HepG2 (cell line): ENCODE measurements around the gene INTS1. TPM values are rescaled to one million over a fixed set of nuclear protein-coding genes. Genes with fewer than 3 reads are reported as not detected.

Source experiments
- ADNP ChIP-seq: sonication (generic); formaldehyde crosslinking; IDR thresholded peaks from 2 replicates; pipeline ENCODE4 v1.4.0; 2020; ENCODE audit warnings: missing genetic modification reagents
- CCDC6 ChIP-seq: sonication (generic); formaldehyde crosslinking; IDR thresholded peaks from 2 replicates; pipeline ENCODE4 v1.8.1; 2022; ENCODE audit warnings: mild to moderate bottlenecking, missing genetic modification reagents, moderate library complexity
- DNMT3B ChIP-seq: conservative IDR thresholded peaks from 2 replicates; pipeline ENCODE4 v1.6.1; 2016; ENCODE audit warnings: missing biosample characterization, control low read depth
- FOXA1 ChIP-seq, 2 experiments: fragments of 450-650 bp in 1 of 2; sonication (generic) in 1 of 2; formaldehyde crosslinking in 1 of 2; IDR thresholded peaks; 2 replicates each; pipeline versions ENCODE4 v1.4.0 to v1.6.1; 2016 to 2020; ENCODE audit warnings: missing genetic modification reagents in 1 of 2
- MAFK ChIP-seq, 2 experiments: IDR thresholded peaks in 1 of 2; conservative IDR thresholded peaks in 1 of 2; 2 replicates each; pipeline ENCODE4 v1.6.1; 2011; ENCODE audit warnings: improper control_type of control experiment in 2 of 2, low read length in 2 of 2
- PAX8 ChIP-seq: sonication (generic); formaldehyde crosslinking; IDR thresholded peaks from 2 replicates; pipeline ENCODE4 v1.8.0; 2022; ENCODE audit warnings: mild to moderate bottlenecking, missing genetic modification reagents, borderline replicate concordance
- SALL2 ChIP-seq: sonication (generic); formaldehyde crosslinking; IDR thresholded peaks from 2 replicates; pipeline ENCODE4 v1.8.1; 2023; ENCODE audit warnings: mild to moderate bottlenecking, missing genetic modification reagents, inconsistent platforms
- SP4 ChIP-seq: sonication (generic); formaldehyde crosslinking; IDR thresholded peaks from 2 replicates; pipeline ENCODE4 v1.8.1; 2023; ENCODE audit warnings: mild to moderate bottlenecking, missing genetic modification reagents
- XRCC5 ChIP-seq: fragments of 200-400 bp; formaldehyde crosslinking; optimal IDR thresholded peaks from 2 replicates; pipeline ENCODE3; 2017; ENCODE audit warnings: mild to moderate bottlenecking, low read length
- ZFP1 ChIP-seq: IDR thresholded peaks from 2 replicates; pipeline ENCODE4 v1.6.1; 2016
- ZNF256 ChIP-seq: sonication (generic); formaldehyde crosslinking; conservative IDR thresholded peaks from 2 replicates; pipeline ENCODE4 v1.4.0; 2020; ENCODE audit warnings: missing genetic modification reagents
- ZNF382 ChIP-seq: sonication (generic); formaldehyde crosslinking; IDR thresholded peaks from 2 replicates; pipeline ENCODE4 v1.5.0; 2020; ENCODE audit warnings: missing genetic modification reagents, mild to moderate bottlenecking, borderline replicate concordance
- ZNF446 ChIP-seq: sonication (generic); formaldehyde crosslinking; IDR thresholded peaks from 2 replicates; pipeline ENCODE4 v1.5.0; 2020; ENCODE audit warnings: mild to moderate bottlenecking, missing genetic modification reagents
- ZNF569 ChIP-seq: sonication (generic); formaldehyde crosslinking; IDR thresholded peaks from 2 replicates; pipeline ENCODE4 v1.5.0; 2020; ENCODE audit warnings: mild to moderate bottlenecking, missing genetic modification reagents, moderate library complexity, borderline replicate concordance
- polyA plus RNA-seq, 8 experiments: library from polyadenylated mRNA; depleted of rRNA in 3 of 8; stranded (reverse) in 7 of 8; unstranded in 1 of 8; fragments of >200 nt; fragmentation: Illumina TruSeq in 4 of 8; extraction: Trizol in 4 of 8; gene quantifications; 2 replicates each; pipeline versions ENCODE4 v1.2.1 to v1.2.3, GENCODE V29; 2011 to 2016; ENCODE audit warnings: low read depth in 4 of 8, missing spikeins in 1 of 8, mixed read lengths in 1 of 8; ENCODE audit not compliant: insufficient read depth in 1 of 8
- total RNA-seq, 5 experiments: library from RNA; depleted of rRNA; stranded (reverse); fragments of >200 nt; fragmentation: Illumina TruSeq; extraction: Trizol; gene quantifications; 2 replicates each; pipeline ENCODE4 v1.2.3, GENCODE V29; 2016; ENCODE audit warnings: low read depth in 1 of 5
- TF ChIP-seq, protein P1 (sequence below): sonication (generic); formaldehyde crosslinking; IDR thresholded peaks from 2 replicates; pipeline ENCODE4 v1.8.1; 2023; ENCODE audit warnings: mild to moderate bottlenecking, missing genetic modification reagents
- TF ChIP-seq, protein P2 (sequence below): sonication (generic); formaldehyde crosslinking; IDR thresholded peaks from 2 replicates; pipeline ENCODE4 v1.4.0; 2020; ENCODE audit warnings: missing genetic modification reagents, borderline replicate concordance
- TF ChIP-seq, protein P3 (sequence below): sonication (generic); formaldehyde crosslinking; IDR thresholded peaks from 2 replicates; pipeline ENCODE4 v1.4.0; 2020; ENCODE audit warnings: low read depth, mild to moderate bottlenecking, missing genetic modification reagents
- TF ChIP-seq, protein P4 (sequence below): sonication (generic); formaldehyde crosslinking; IDR thresholded peaks from one replicate; pipeline ENCODE4 v1.5.1; 2020; ENCODE audit warnings: mild to moderate bottlenecking, missing genetic modification reagents; ENCODE audit errors: not compliant biosample characterization

Gene INTS1
- total and polyA plus RNA-seq, 2 of the 13 experiments (the other 11 are each of a cell fraction or from before 2014, with no cell fraction given) = 13.7 to 29.0 TPM

DNA sequence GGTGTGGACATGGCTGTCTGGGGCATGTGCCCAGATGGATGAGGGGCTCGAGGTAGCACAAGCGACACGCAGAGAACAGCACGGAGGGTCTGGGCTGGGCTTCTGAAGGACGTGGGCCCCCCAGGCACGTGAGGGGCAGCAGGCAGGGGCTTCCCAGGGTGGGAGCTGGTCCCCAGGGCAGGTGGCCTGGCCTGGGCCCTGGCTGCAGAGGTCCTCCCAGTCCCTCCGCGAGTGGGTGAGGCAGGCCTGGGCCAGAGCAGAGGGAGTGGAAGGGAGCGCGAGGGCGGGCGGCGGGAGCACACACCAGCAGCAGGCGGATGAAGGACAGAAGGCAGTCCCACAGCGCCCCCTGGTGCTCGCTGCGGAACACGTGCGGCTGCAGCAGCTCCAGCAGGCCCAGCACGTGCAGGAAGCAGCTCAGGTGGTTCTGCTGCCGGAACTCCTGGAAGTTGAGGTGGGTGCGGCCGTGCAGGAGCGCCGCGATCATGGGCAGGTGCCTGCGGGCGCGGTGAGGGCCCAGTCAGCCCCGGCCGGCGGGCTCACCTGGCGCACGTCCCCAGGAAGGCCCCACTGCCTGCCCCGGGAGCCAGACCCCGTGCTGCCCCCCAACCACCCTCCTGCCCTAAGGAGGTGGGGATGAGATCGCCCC is 30.2 kb downstream of the INTS1 start (continued):
- no peak for TF ChIP-seq ZNF382 (CRISPR knock-in tag)
- TF ChIP-seq MAFK (conservative IDR thresholded peaks at IDR 0.05 in 1 of 2, IDR thresholded peaks at IDR 0.05 in 1 of 2; ENCODE audit: low read length in 2 of 2) = no peak
- TF ChIP-seq ZFP1 (CRISPR knock-in tag) = no peak
- TF ChIP-seq, protein P1, sequence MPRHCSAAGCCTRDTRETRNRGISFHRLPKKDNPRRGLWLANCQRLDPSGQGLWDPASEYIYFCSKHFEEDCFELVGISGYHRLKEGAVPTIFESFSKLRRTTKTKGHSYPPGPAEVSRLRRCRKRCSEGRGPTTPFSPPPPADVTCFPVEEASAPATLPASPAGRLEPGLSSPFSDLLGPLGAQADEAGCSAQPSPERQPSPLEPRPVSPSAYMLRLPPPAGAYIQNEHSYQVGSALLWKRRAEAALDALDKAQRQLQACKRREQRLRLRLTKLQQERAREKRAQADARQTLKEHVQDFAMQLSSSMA (CRISPR knock-in tag) = no peak
- 0 out of 2 replicates have a peak, but pooled peaks have one; percentile 39 for TF ChIP-seq ZNF446
- no peak for TF ChIP-seq DNMT3B (CRISPR knock-in tag)
- TF ChIP-seq ZNF569 (CRISPR knock-in tag) = no peak
- TF ChIP-seq, protein P2, sequence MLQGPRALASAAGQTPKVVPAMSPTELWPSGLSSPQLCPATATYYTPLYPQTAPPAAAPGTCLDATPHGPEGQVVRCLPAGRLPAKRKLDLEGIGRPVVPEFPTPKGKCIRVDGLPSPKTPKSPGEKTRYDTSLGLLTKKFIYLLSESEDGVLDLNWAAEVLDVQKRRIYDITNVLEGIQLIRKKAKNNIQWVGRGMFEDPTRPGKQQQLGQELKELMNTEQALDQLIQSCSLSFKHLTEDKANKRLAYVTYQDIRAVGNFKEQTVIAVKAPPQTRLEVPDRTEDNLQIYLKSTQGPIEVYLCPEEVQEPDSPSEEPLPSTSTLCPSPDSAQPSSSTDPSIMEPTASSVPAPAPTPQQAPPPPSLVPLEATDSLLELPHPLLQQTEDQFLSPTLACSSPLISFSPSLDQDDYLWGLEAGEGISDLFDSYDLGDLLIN (CRISPR knock-in tag) = no peak; the same call in 1 of the 2 replicates
- no peak for TF ChIP-seq FOXA1 (IDR thresholded peaks at IDR 0.05)
- no peak for TF ChIP-seq FOXA1 (CRISPR knock-in tag; IDR thresholded peaks at IDR 0.05)
- TF ChIP-seq, protein P3, sequence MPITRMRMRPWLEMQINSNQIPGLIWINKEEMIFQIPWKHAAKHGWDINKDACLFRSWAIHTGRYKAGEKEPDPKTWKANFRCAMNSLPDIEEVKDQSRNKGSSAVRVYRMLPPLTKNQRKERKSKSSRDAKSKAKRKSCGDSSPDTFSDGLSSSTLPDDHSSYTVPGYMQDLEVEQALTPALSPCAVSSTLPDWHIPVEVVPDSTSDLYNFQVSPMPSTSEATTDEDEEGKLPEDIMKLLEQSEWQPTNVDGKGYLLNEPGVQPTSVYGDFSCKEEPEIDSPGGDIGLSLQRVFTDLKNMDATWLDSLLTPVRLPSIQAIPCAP (CRISPR knock-in tag) = no peak
- TF ChIP-seq ADNP (CRISPR knock-in tag) = no peak
- TF ChIP-seq CCDC6 = no peak
- TF ChIP-seq ZNF256 = no peak
- peak; percentile 45 for TF ChIP-seq XRCC5
- no peak for TF ChIP-seq SP4 (CRISPR knock-in tag)
- TF ChIP-seq PAX8 (CRISPR knock-in tag) = no peak
- peak; percentile 47; the same call in 1 of the 2 replicates for TF ChIP-seq SALL2
- TF ChIP-seq, protein P4, sequence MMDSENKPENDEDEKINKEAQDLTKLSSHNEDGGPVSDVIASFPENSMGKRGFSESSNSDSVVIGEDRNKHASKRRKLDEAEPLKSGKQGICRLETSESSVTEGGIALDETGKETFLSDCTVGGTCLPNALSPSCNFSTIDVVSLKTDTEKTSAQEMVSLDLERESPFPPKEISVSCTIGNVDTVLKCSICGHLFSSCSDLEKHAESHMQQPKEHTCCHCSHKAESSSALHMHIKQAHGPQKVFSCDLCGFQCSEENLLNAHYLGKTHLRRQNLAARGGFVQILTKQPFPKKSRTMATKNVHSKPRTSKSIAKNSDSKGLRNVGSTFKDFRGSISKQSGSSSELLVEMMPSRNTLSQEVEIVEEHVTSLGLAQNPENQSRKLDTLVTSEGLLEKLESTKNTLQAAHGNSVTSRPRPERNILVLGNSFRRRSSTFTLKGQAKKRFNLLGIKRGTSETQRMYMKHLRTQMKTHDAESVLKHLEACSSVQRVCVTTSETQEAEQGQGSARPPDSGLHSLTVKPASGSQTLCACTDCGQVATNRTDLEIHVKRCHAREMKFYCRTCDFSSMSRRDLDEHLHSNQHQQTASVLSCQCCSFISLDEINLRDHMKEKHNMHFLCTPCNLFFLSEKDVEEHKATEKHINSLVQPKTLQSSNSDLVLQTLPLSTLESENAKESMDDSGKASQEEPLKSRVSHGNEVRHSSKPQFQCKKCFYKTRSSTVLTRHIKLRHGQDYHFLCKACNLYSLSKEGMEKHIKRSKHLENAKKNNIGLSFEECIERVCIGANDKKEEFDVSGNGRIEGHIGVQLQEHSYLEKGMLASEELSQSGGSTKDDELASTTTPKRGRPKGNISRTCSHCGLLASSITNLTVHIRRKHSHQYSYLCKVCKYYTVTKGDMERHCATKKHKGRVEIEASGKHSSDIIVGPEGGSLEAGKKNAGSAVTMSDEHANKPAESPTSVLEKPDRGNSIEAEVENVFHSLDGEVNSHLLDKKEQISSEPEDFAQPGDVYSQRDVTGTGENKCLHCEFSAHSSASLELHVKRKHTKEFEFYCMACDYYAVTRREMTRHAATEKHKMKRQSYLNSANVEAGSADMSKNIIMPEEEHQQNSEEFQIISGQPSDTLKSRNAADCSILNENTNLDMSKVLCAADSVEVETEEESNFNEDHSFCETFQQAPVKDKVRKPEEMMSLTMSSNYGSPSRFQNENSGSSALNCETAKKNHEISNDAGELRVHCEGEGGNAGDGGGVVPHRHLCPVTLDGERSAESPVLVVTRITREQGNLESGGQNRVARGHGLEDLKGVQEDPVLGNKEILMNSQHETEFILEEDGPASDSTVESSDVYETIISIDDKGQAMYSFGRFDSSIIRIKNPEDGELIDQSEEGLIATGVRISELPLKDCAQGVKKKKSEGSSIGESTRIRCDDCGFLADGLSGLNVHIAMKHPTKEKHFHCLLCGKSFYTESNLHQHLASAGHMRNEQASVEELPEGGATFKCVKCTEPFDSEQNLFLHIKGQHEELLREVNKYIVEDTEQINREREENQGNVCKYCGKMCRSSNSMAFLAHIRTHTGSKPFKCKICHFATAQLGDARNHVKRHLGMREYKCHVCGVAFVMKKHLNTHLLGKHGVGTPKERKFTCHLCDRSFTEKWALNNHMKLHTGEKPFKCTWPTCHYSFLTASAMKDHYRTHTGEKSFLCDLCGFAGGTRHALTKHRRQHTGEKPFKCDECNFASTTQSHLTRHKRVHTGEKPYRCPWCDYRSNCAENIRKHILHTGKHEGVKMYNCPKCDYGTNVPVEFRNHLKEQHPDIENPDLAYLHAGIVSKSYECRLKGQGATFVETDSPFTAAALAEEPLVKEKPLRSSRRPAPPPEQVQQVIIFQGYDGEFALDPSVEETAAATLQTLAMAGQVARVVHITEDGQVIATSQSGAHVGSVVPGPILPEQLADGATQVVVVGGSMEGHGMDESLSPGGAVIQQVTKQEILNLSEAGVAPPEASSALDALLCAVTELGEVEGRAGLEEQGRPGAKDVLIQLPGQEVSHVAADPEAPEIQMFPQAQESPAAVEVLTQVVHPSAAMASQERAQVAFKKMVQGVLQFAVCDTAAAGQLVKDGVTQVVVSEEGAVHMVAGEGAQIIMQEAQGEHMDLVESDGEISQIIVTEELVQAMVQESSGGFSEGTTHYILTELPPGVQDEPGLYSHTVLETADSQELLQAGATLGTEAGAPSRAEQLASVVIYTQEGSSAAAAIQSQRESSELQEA (CRISPR knock-in tag) = peak; percentile 72
